GM13976 (cell line): ENCODE measurements around the gene FEM1C.

Source experiments
- DNase-seq: peaks from one replicate; pipeline ENCODE4 v3.0.0; 2012; ENCODE audit warnings: low spot score
- in situ Hi-C: fragments of 300-500 bp; cut with MboI; formaldehyde crosslinking; loops from one replicate; pipeline ENCODE4 v1.12.0; 2022; ENCODE audit warnings: low sequenced_read_pairs, mixed read lengths, inconsistent platforms; ENCODE audit not compliant: unreplicated experiment
- TF ChIP-seq, protein P1 (sequence below): IDR thresholded peaks from 2 replicates; pipeline ENCODE4 v1.5.1; 2012; ENCODE audit warnings: borderline replicate concordance, mild to moderate bottlenecking; ENCODE audit not compliant: insufficient read depth; ENCODE audit errors: extremely low read depth, missing control alignments, control extremely low read depth

Gene FEM1C

GRCh38 chr5:115478281-115478680 is 66.3 kb downstream of the FEM1C start:
- TF ChIP-seq, protein P1, sequence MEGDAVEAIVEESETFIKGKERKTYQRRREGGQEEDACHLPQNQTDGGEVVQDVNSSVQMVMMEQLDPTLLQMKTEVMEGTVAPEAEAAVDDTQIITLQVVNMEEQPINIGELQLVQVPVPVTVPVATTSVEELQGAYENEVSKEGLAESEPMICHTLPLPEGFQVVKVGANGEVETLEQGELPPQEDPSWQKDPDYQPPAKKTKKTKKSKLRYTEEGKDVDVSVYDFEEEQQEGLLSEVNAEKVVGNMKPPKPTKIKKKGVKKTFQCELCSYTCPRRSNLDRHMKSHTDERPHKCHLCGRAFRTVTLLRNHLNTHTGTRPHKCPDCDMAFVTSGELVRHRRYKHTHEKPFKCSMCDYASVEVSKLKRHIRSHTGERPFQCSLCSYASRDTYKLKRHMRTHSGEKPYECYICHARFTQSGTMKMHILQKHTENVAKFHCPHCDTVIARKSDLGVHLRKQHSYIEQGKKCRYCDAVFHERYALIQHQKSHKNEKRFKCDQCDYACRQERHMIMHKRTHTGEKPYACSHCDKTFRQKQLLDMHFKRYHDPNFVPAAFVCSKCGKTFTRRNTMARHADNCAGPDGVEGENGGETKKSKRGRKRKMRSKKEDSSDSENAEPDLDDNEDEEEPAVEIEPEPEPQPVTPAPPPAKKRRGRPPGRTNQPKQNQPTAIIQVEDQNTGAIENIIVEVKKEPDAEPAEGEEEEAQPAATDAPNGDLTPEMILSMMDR, result no peak
- in situ Hi-C loops, result no loop called here

DNA sequence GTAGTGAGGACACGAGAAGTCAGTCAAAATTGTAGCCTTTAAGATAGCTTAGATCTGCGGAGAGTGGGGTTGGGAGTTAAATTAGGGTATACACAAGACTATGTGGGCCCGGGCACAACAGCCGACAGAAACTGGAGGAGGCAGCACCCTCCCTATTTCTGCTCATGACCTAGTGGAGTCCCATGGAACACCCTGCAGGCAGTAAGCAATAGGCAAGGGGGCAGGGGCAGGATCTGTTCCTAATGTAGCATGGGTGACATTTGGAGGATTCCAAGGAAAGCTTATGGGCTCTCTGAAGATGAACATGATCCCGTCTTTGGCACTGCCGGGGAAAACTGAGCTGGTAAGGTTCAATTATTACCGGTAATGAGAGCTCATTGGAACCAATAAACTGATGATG is 67.0 kb downstream of the FEM1C start:
- in situ Hi-C loops, result no loop called here
- DNase-seq, result no peak
- TF ChIP-seq, protein P1, result no peak

More at GRCh38 chr5:115478281-115478680, 66.3 kb downstream of the FEM1C start:
- DNase-seq, result no peak

- no peak for DNase-seq
- TF ChIP-seq, protein P1, result no peak
- in situ Hi-C loops, result no loop called here
Observed at GRCh38 chr5:115475788-115476187, 68.8 kb downstream of the FEM1C start.

DNA sequence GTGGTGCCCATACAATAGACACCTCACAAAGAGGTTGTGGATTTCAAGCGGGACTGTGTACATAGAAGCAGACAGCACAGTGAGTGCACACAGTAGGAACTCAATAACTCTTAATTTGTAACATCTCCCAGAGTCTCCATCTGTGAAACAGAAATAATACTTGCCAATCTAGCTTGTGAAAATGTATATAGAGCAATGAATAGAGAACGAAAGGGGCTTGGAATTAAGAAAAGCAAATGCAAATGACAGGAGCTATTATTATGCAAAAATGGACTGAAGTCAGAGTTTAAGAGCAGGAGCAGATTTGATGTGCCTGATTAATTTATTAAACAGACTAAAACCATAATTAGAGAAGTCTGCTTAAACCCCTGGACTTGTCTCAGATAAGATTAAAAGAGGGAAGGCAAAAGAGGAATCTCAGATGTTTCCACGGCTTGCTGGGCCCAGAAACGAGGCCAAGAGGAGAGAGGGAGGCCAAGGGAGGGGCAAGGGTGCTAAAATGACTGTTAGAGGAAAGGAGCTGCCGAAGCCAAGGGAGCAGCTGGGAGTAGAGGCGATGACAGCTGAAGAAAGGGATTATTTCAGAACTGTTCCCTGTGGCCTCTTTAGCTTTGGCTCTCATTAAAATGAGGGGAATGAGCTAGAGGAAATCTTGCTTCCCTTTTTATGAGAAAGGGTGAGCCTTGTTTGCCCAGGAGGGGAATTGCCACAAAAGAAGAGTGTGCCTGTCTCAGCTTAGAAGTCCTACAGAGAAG is 72.1 kb downstream of the FEM1C start:
- in situ Hi-C loops, result no loop called here
- DNase-seq, result no peak
- TF ChIP-seq, protein P1, result no peak

- no peak for DNase-seq
- in situ Hi-C loops, result no loop called here
- TF ChIP-seq, protein P1, result no peak
Observed at GRCh38 chr5:115471345-115472063, 73.1 kb downstream of the FEM1C start.

DNA sequence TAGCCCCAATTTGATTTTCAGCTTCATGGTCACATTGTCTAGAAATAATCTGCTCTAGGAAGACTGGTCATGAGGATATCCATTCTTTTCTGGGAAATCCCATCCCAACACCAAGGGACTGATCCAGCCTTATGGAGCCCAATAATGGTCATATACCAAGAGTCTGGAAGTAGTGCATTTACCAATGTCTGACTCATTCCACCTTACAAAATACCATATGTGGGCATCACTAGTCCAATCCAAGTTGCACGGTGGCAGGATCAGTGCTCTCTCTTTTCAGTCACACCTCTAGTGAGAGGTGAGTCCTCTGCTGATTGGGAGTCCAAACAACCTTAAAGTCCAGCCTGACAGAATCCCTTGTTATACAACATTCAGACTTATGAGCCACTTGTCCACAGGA is 73.7 kb downstream of the FEM1C start:
- no peak for DNase-seq
- TF ChIP-seq, protein P1, result no peak
- in situ Hi-C loops, result no loop called here
